H9 (cell line): ENCODE measurements around the gene RCSD1. TPM values are rescaled to one million over a fixed set of nuclear protein-coding genes. Genes with fewer than 3 reads are reported as not detected.

Source experiments
- DNase-seq: peaks from one replicate; pipeline ENCODE4 v3.0.0-alpha.2; 2017
- H2AFZ ChIP-seq: one replicate; pipeline ENCODE4 v1.6.1; 2013; ENCODE audit warnings: mild to moderate bottlenecking, low read length, control low read depth, moderate library complexity
- H2AK5ac ChIP-seq: 2 replicates; pipeline ENCODE4 v1.6.1; 2013; ENCODE audit warnings: low read length, control low read depth, mixed read lengths; ENCODE audit not compliant: insufficient read length
- H2BK120ac ChIP-seq: one replicate; pipeline ENCODE4 v1.6.1; 2013; ENCODE audit warnings: low read depth, mild to moderate bottlenecking, low read length, control low read depth, inconsistent platforms; ENCODE audit not compliant: poor library complexity, severe bottlenecking
- H2BK12ac ChIP-seq: 2 replicates; pipeline ENCODE4 v1.6.1; 2013; ENCODE audit warnings: low read length, control low read depth, mixed read lengths, low read depth; ENCODE audit not compliant: insufficient read length
- H2BK15ac ChIP-seq: 2 replicates; pipeline ENCODE4 v1.6.1; 2013; ENCODE audit warnings: low read depth, low read length, control low read depth
- H2BK20ac ChIP-seq: one replicate; pipeline ENCODE4 v1.6.1; 2013; ENCODE audit warnings: low read depth, mild to moderate bottlenecking, low read length, control low read depth, inconsistent platforms; ENCODE audit not compliant: poor library complexity, severe bottlenecking
- H2BK5ac ChIP-seq: 2 replicates; pipeline ENCODE4 v1.6.1; 2013; ENCODE audit warnings: low read length, control low read depth, mixed read lengths; ENCODE audit not compliant: insufficient read length
- H3K14ac ChIP-seq: 2 replicates; pipeline ENCODE4 v1.6.1; 2013; ENCODE audit warnings: low read length, control low read depth; ENCODE audit not compliant: insufficient read depth
- H3K18ac ChIP-seq: 2 replicates; pipeline ENCODE4 v1.6.1; 2013; ENCODE audit warnings: low read depth, mild to moderate bottlenecking, mixed read lengths, low read length, control low read depth; ENCODE audit not compliant: insufficient read length
- H3K23ac ChIP-seq: 2 replicates; pipeline ENCODE4 v1.6.1; 2013; ENCODE audit warnings: low read length, control low read depth, mixed read lengths, low read depth; ENCODE audit not compliant: insufficient read length
- H3K23me2 ChIP-seq: 2 replicates; pipeline ENCODE4 v1.6.1; 2013; ENCODE audit warnings: low read depth, mild to moderate bottlenecking, mixed read lengths, low read length, control low read depth; ENCODE audit not compliant: insufficient read length, poor library complexity, severe bottlenecking
- H3K27ac ChIP-seq: 2 replicates; pipeline ENCODE4 v1.5.1; 2013; ENCODE audit warnings: low read length, control low read depth, mixed read lengths, low read depth; ENCODE audit not compliant: insufficient read length
- H3K27me3 ChIP-seq: 2 replicates; pipeline ENCODE4 v1.6.1; 2013; ENCODE audit warnings: low read length, control low read depth, inconsistent platforms; ENCODE audit not compliant: insufficient read depth
- H3K4ac ChIP-seq: 2 replicates; pipeline ENCODE4 v1.6.1; 2013; ENCODE audit warnings: low read depth, mild to moderate bottlenecking, control low read depth, inconsistent platforms, low read length, moderate library complexity
- H3K4me1 ChIP-seq: 2 replicates; pipeline ENCODE4 v1.6.1; 2013; ENCODE audit warnings: low read length, control low read depth, inconsistent platforms; ENCODE audit not compliant: insufficient read depth
- H3K4me2 ChIP-seq: 2 replicates; pipeline ENCODE4 v1.6.1; 2013; ENCODE audit warnings: low read length, control low read depth, mixed read lengths; ENCODE audit not compliant: insufficient read length, insufficient read depth
- H3K56ac ChIP-seq: 2 replicates; pipeline ENCODE4 v1.6.1; 2013; ENCODE audit warnings: low read depth, mild to moderate bottlenecking, mixed read lengths, low read length, control low read depth; ENCODE audit not compliant: insufficient read length
- H3K79me1 ChIP-seq: 2 replicates; pipeline ENCODE4 v1.6.1; 2013; ENCODE audit warnings: low read depth, mild to moderate bottlenecking, moderate library complexity, low read length, control low read depth, inconsistent platforms; ENCODE audit not compliant: insufficient read depth, poor library complexity, severe bottlenecking
- H3K79me2 ChIP-seq: 2 replicates; pipeline ENCODE4 v1.6.1; 2013; ENCODE audit warnings: low read length, control low read depth, inconsistent platforms; ENCODE audit not compliant: insufficient read depth
- H3K9ac ChIP-seq: 2 replicates; pipeline ENCODE4 v1.6.1; 2013; ENCODE audit warnings: low read length, control low read depth, mixed read lengths; ENCODE audit not compliant: insufficient read length; ENCODE audit errors: extremely low read depth
- H3K9me3 ChIP-seq: one replicate; pipeline ENCODE4 v1.6.1; 2013; ENCODE audit warnings: low read depth, low read length, inconsistent platforms; ENCODE audit not compliant: control insufficient read depth
- H3T11ph ChIP-seq: one replicate; pipeline ENCODE4 v1.6.1; 2013; ENCODE audit warnings: mild to moderate bottlenecking, low read length, control low read depth, inconsistent platforms
- H4K20me1 ChIP-seq: one replicate; pipeline ENCODE4 v1.6.1; 2013; ENCODE audit not compliant: control insufficient read depth, insufficient read length, insufficient read depth
- H4K5ac ChIP-seq: 2 replicates; pipeline ENCODE4 v1.6.1; 2013; ENCODE audit warnings: low read depth, mild to moderate bottlenecking, mixed read lengths, low read length, control low read depth; ENCODE audit not compliant: insufficient read length
- H4K8ac ChIP-seq: replicated peaks from 2 replicates; pipeline ENCODE4 v1.6.1; 2013; ENCODE audit warnings: low read length, control low read depth, mixed read lengths, low read depth; ENCODE audit not compliant: insufficient read length
- H4K91ac ChIP-seq: 2 replicates; pipeline ENCODE4 v1.6.1; 2013; ENCODE audit warnings: low read depth, mild to moderate bottlenecking, moderate library complexity, mixed read lengths, low read length, control low read depth; ENCODE audit not compliant: insufficient read length
- H3K27ac Mint-ChIP-seq, 3 experiments: 2 replicates in 2 of 3; 3 replicates in 1 of 3; pipeline ENCODE4 v1.8.0; 2020 to 2021; ENCODE audit warnings: mixed read lengths in 3 of 3, mild to moderate bottlenecking in 1 of 3, moderate library complexity in 1 of 3
- H3K27me3 Mint-ChIP-seq: 2 replicates; pipeline ENCODE4 v1.8.0; 2021; ENCODE audit warnings: low read depth, mild to moderate bottlenecking, moderate library complexity, mixed read lengths
- H3K36me3 Mint-ChIP-seq, 3 experiments: 2 replicates in 2 of 3; 3 replicates in 1 of 3; pipeline ENCODE4 v1.8.0; 2020 to 2021; ENCODE audit warnings: low read depth in 3 of 3, mixed read lengths in 3 of 3; ENCODE audit not compliant: insufficient read depth in 1 of 3
- H3K4me1 Mint-ChIP-seq, 2 experiments: 2 replicates each; pipeline ENCODE4 v1.8.0; 2020; ENCODE audit warnings: mixed read lengths in 2 of 2
- H3K4me3 Mint-ChIP-seq, 2 experiments: 2 replicates in 1 of 2; 3 replicates in 1 of 2; pipeline ENCODE4 v1.8.0; 2020 to 2021; ENCODE audit warnings: mild to moderate bottlenecking in 2 of 2, mixed read lengths in 2 of 2, moderate library complexity in 1 of 2
- H3K9me3 Mint-ChIP-seq, 2 experiments: 2 replicates in 1 of 2; 3 replicates in 1 of 2; pipeline ENCODE4 v1.8.0; 2020; ENCODE audit warnings: mild to moderate bottlenecking in 2 of 2, mixed read lengths in 2 of 2, moderate library complexity in 1 of 2
- WGBS: extraction: QIAGEN DNeasy Blood & Tissue Kit; methylation state at CpG from one replicate; pipeline ENCODE4 v1.1.7; 2013; ENCODE audit warnings: missing lambda C conversion rate, low lambda C conversion rate, mixed read lengths; ENCODE audit not compliant: insufficient read length; ENCODE audit errors: extremely low coverage; 5-methylcytosine and 5-hydroxymethylcytosine counted together
- total RNA-seq: library from RNA; stranded (reverse); gene quantifications from 2 replicates; pipeline ENCODE4 v1.2.1, GENCODE V29; 2021
- TF ChIP-seq, protein P1 (sequence below): fragments of 200-600 bp; sonication (generic); conservative IDR thresholded peaks from 3 replicates; pipeline ENCODE4 v1.8.0; 2021; ENCODE audit warnings: antibody characterized with exemption, mild to moderate bottlenecking

RCSD1 gene
- total RNA-seq, 1 experiment from 2014 or later, result 0.13 TPM

DNA sequence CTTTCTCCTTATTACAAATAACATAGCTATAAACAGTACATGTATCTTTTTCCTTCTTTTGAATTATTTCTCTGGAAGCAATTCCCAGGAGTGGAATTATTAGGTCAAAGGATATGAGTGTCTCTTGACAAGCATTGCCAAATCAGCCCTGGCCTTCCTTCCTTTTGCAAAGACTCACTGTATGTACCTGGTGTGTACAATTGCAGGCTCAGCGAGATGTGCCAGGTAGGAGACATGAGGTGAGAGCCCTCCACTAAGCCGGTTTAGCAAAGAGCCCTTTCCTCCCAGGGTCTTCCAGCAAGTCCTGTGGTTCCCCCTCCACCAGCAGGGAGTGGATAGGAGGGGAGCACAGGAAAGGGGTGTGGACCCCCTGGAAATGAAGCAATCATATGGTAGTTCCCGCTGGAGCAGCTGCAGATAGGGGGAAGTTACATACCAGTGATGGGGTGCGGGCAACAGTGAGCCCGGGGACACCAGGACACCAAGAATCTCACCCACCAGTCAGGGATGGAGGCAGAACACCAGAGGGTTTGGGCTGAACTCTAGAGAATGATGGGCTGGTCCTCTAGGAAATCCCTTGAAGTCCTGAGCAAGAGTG, 18.3 kb downstream of the RCSD1 start:
- Mint-ChIP-seq H3K36me3 (no peaks in the 10 kb centered on the region), H3K9me3 (no peaks in the 10 kb centered on the region), H3K27ac (peak overlapping the region in 1 of 3 experiments; percentile 22; a peak in 2 of 7 replicates), H3K27me3 (no peaks in the 10 kb centered on the region; the same call in none of the 2 replicates), H3K4me3 (no peak overlapping the region), H3K4me1 (peaks cover 11 to 19% of the 10 kb centered on the region in 2 experiments)
- no peaks in the 10 kb centered on the region for H3K4me1 ChIP-seq
- no peaks in the 10 kb centered on the region for H3K23me2 ChIP-seq
- TF ChIP-seq, protein P1, sequence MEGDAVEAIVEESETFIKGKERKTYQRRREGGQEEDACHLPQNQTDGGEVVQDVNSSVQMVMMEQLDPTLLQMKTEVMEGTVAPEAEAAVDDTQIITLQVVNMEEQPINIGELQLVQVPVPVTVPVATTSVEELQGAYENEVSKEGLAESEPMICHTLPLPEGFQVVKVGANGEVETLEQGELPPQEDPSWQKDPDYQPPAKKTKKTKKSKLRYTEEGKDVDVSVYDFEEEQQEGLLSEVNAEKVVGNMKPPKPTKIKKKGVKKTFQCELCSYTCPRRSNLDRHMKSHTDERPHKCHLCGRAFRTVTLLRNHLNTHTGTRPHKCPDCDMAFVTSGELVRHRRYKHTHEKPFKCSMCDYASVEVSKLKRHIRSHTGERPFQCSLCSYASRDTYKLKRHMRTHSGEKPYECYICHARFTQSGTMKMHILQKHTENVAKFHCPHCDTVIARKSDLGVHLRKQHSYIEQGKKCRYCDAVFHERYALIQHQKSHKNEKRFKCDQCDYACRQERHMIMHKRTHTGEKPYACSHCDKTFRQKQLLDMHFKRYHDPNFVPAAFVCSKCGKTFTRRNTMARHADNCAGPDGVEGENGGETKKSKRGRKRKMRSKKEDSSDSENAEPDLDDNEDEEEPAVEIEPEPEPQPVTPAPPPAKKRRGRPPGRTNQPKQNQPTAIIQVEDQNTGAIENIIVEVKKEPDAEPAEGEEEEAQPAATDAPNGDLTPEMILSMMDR, result no peak
- H3K56ac ChIP-seq, result no peak overlapping the region
- H3K4me2 ChIP-seq, result no peak overlapping the region
- H4K5ac ChIP-seq, result no peak overlapping the region
- H3K9me3 ChIP-seq, result no peaks in the 10 kb centered on the region
- H2BK12ac ChIP-seq, result no peak overlapping the region
- no peaks in the 10 kb centered on the region for H3K79me2 ChIP-seq
- H4K20me1 ChIP-seq, result no peaks in the 10 kb centered on the region
- no CpG with 5 or more reads among the region's 5 CpGs for WGBS
- H3K4ac ChIP-seq, result no peak overlapping the region
- H2BK20ac ChIP-seq, result no peak overlapping the region
- H3K79me1 ChIP-seq, result no peaks in the 10 kb centered on the region
- no peaks in the 10 kb centered on the region for H3K27me3 ChIP-seq
- H3K18ac ChIP-seq, result no peak overlapping the region
- H3K14ac ChIP-seq, result no peak overlapping the region
- DNase-seq, result no peak
- no peak overlapping the region for H2BK120ac ChIP-seq
- H2AFZ ChIP-seq, result no peak overlapping the region
- no peak overlapping the region for H3T11ph ChIP-seq
- no peak overlapping the region for H2BK15ac ChIP-seq
- no peak overlapping the region for H4K8ac ChIP-seq
- no peak overlapping the region for H2BK5ac ChIP-seq
- no peak overlapping the region for H3K27ac ChIP-seq
- H3K23ac ChIP-seq, result no peak overlapping the region
- H4K91ac ChIP-seq, result no peak overlapping the region
- H3K9ac ChIP-seq, result no peak overlapping the region
- no peak overlapping the region for H2AK5ac ChIP-seq
